ENCODE data around the gene ABRAXAS1. TPM values are rescaled to one million over a fixed set of nuclear protein-coding genes. Genes with fewer than 3 reads are reported as not detected.

Gene ABRAXAS1
- total and polyA plus RNA-seq, 2 of the 8 experiments (the other 6 are each of a cell fraction or from before 2014, with no cell fraction given) = 11.4 to 32.1 TPM

DNA sequence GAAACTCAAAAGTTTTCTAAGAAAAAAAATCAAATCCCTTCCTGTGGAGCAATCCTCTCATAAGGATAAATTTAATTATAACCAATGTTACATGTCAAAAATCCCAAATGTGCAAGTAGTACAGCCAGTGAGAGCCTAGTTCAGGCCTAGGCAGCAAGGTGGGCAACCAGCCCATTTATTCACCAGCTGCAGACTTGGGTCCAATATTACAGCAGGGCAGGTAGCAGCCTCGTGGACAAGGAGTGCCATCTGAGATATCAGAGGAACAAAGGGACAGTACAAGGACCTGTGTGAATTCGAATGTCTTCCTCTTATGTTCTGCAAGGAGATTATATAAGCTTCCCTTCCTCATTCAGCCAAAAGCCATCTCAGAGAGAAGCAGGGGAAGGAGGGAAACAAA lies 35.9 kb downstream of the ABRAXAS1 start:
- Histone ChIP-seq H2BK120ac (replicated peaks; ENCODE audit: low read depth, low read length) (no peak overlapping the region), H2AK5ac (ENCODE audit: low read depth, low read length) (no peak overlapping the region), H3K27me3 (replicated peaks in 1 of 4; ENCODE audit: control insufficient read depth in 3 of 4, extremely low read depth in 1 of 4, insufficient read depth in 3 of 4, low read length in 3 of 4) (no peaks in the 10 kb centered on the region), H2BK15ac (ENCODE audit: low read length) (no peak overlapping the region), H2AFZ (ENCODE audit: low read length) (no peak overlapping the region), H3K4me3 (ENCODE audit: extremely low read depth in 1 of 4, insufficient read depth in 2 of 4, low read depth in 3 of 4, low read length in 4 of 4) (no peak overlapping the region), H2BK12ac (ENCODE audit: low read depth, low read length) (no peak overlapping the region), H4K8ac (ENCODE audit: extremely low read depth, insufficient read depth, low read length) (no peak overlapping the region), H3K4ac (replicated peaks; ENCODE audit: insufficient read length, low read depth, low read length) (no peak overlapping the region), H3K4me2 (ENCODE audit: insufficient read depth in 1 of 2, low read depth in 2 of 2, low read length in 2 of 2) (no peak overlapping the region), H3K23ac (ENCODE audit: insufficient read length) (no peak overlapping the region), H3K79me1 (ENCODE audit: low read depth, low read length) (no peaks in the 10 kb centered on the region; the same call in 1 of the 2 replicates), H4K20me1 (replicated peaks in 1 of 2; ENCODE audit: control insufficient read depth in 1 of 2, insufficient read depth in 2 of 2, low read length in 2 of 2) (no peaks in the 10 kb centered on the region), H3K79me2 (ENCODE audit: control insufficient read depth in 1 of 2, insufficient read depth in 2 of 2, low read length in 2 of 2) (peaks cover 0 to 4% of the 10 kb centered on the region in 2 experiments; a peak in 1 of 4 replicates), H4K5ac (ENCODE audit: insufficient read length, low read depth, low read length) (no peak overlapping the region), H3K36me3 (ENCODE audit: control insufficient read depth in 2 of 4, insufficient read depth in 4 of 4, low read length in 3 of 4) (peaks cover 0 to 10% (median 3%) of the 10 kb centered on the region in 4 experiments; a peak in 3 of 8 replicates), H3K18ac (ENCODE audit: extremely low read depth, low read length) (no peak overlapping the region), H3K9ac (replicated peaks in 1 of 4; ENCODE audit: extremely low read depth in 1 of 4, low read depth in 3 of 4, low read length in 3 of 4) (no peak overlapping the region), H3K9me3 (ENCODE audit: insufficient read depth in 2 of 2, low read depth in 1 of 2, low read length in 1 of 2) (no peaks in the 10 kb centered on the region), H3K27ac (ENCODE audit: low read depth, low read length) (no peak overlapping the region), H3K56ac (replicated peaks; ENCODE audit: insufficient read length, low read depth, low read length) (no peak overlapping the region), H3K14ac (ENCODE audit: insufficient read length) (no peak overlapping the region), H2BK20ac (ENCODE audit: low read length) (no peak overlapping the region), H3K23me2 (ENCODE audit: low read depth, low read length) (no peaks in the 10 kb centered on the region), H4K91ac (replicated peaks; ENCODE audit: insufficient read length, low read length) (no peak overlapping the region), H2BK5ac (ENCODE audit: low read depth, low read length) (no peak overlapping the region), H3K4me1 (replicated peaks in 1 of 4; ENCODE audit: control insufficient read depth in 3 of 4, insufficient read depth in 4 of 4, low read length in 3 of 4) (no peaks in the 10 kb centered on the region)
- POLR2A ChIA-PET (ENCODE audit: partially characterized antibody) = no interaction called here
- whole genome bisulfite sequencing, 2 experiments (ENCODE audit: extremely low coverage in 1 of 2, insufficient coverage in 1 of 2, insufficient read length in 1 of 2, insufficient replicate concordance in 2 of 2, low coverage in 1 of 2, low lambda C conversion rate in 2 of 2, missing lambda C conversion rate in 1 of 2) = 85% methylated on average over 2 of the region's 2 CpGs; no CpG with 5 or more reads in 1 of the 2 experiments
- FAIRE-seq (no peak), DNase-seq (ENCODE audit: low read depth in 1 of 2, low spot score in 2 of 2) (no peak)
- TF ChIP-seq NANOG (IDR thresholded peaks at IDR 0.05; ENCODE audit: insufficient read depth, low read depth, low read length, poor library complexity, severe bottlenecking) = no peak
- TF ChIP-seq HDAC6 (IDR thresholded peaks at IDR 0.05; ENCODE audit: low read depth, low read length) = no peak
- TF ChIP-seq SIN3A (conservative IDR thresholded peaks at IDR 0.05 in 1 of 2, IDR thresholded peaks at IDR 0.05 in 1 of 2; ENCODE audit: low read depth in 1 of 2, low read length in 2 of 2) = no peak
- TF ChIP-seq, protein P1, sequence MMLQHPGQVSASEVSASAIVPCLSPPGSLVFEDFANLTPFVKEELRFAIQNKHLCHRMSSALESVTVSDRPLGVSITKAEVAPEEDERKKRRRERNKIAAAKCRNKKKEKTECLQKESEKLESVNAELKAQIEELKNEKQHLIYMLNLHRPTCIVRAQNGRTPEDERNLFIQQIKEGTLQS (IDR thresholded peaks at IDR 0.05; ENCODE audit: insufficient read depth, low read depth, low read length) = no peak
- no peak for TF ChIP-seq POLR2A (IDR thresholded peaks at IDR 0.05; ENCODE audit: control extremely low read depth in 1 of 2, low read depth in 2 of 2, low read length in 2 of 2)
- no peak for TF ChIP-seq CHD1 (IDR thresholded peaks at IDR 0.05; ENCODE audit: low read depth, low read length)
- TF ChIP-seq CTBP2 (IDR thresholded peaks at IDR 0.05; ENCODE audit: borderline replicate concordance, insufficient read depth, insufficient read length, low read length) = no peak
- CTCF ChIA-PET (ENCODE audit: partially characterized antibody) = no interaction called here

All from H1 (cell line).